ENCODE measurements around the gene WDR70. TPM values are rescaled to one million over a fixed set of nuclear protein-coding genes. Genes with fewer than 3 reads are reported as not detected.
"Not testable (repeated sequence)": the region's sequence is repeated elsewhere in the genome, so short reads cannot be mapped to it uniquely, and the experiment has no call there.

WDR70 gene
- total RNA-seq, 1 experiment from 2014 or later: 78.2 TPM

DNA sequence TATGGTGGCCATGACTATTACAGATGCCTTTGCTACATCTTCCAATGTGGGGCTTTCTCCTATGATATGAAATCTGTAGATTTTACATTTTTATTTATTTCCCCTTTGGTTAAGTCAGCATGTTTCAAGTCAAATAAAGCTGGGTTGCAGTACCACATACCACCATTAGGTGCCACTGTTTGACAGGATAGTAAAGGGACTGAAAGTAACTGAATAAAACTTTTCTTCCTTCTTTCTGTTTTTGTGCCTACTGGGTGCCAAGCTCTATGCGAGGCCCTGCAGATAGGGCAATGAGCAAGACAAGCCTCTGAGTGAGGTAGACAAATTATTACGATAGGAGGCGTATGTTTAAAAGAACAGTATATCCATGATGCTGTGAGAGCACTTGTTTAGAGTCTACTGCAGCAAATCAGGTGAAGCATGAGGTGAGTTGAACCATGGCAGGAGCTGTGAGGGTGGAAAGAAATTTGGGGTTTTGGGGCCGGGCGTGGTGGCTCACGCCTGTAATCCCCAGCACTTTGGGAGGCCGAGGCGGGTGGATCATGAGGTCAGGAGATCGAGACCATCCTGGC, 395.9 kb downstream of the WDR70 start:
- H4K20me1 ChIP-seq (ENCODE audit: insufficient read depth): no peaks in the 10 kb centered on the region
- TF ChIP-seq CTCF (conservative IDR thresholded peaks at IDR 0.05) (peak; percentile 92), EZH2 (IDR thresholded peaks at IDR 0.05; ENCODE audit: low read depth) (no peak)
- no peaks in the 10 kb centered on the region for H3K27me3 ChIP-seq (ENCODE audit: insufficient read depth, low read depth)
- no peaks in the 10 kb centered on the region for H3K36me3 ChIP-seq (ENCODE audit: low read depth)
- no peaks in the 10 kb centered on the region for H3K79me2 ChIP-seq (ENCODE audit: low read depth)
- POLR2A ChIA-PET (ENCODE audit: unreplicated experiment): no interaction called here
- no peak overlapping the region for H2AFZ ChIP-seq
- no peak overlapping the region for H3K4me3 ChIP-seq
- peaks cover 17% of the 10 kb centered on the region; the same call in 1 of the 2 replicates for H3F3A ChIP-seq (ENCODE audit: insufficient read depth, low read depth)
- intact Hi-C loops (cut with micrococcal nuclease; ENCODE audit: unreplicated experiment): loop anchor here (10.0 kb wide), 1 partner anchor 420 kb away; no protein-coding TSS in a partner anchor
- peaks cover 26% of the 10 kb centered on the region for H3K4me1 ChIP-seq (replicated peaks; ENCODE audit: insufficient read depth)
- CTCF ChIA-PET: no interaction called here
- H3K9me2 ChIP-seq (ENCODE audit: insufficient read depth): no peaks in the 10 kb centered on the region
- peaks cover 11% of the 10 kb centered on the region for H3K9me3 ChIP-seq (ENCODE audit: insufficient read depth, low read depth)
- no peak for DNase-seq
- no TSS peak for BruUV-seq (replicated peaks)
- H3K4me2 ChIP-seq: no peak overlapping the region
- no peak overlapping the region for H3K27ac ChIP-seq

DNA sequence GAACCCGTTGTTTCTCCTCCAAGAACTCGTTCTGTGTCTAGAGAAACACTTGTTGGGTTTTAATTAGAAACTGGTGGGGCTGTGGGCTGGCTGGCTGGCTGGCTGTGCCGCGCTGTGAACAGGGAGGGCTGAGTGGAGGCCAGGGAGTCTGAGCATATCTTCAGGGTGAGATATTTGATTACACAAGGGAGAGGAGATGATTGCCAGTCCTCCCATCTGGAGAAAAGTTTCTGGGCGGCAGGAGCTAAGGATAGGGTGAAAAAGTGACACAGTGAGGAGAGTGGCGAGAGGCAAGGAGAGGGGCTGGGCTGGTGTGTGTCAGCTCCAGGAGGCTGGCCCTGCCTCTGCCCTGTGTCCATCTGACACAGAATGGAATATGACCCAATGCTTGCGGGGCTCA, 397.7 kb downstream of the WDR70 start:
- no peak for DNase-seq
- Histone ChIP-seq H3K4me2 (no peak overlapping the region), H3K27me3 (ENCODE audit: insufficient read depth, low read depth) (no peaks in the 10 kb centered on the region), H4K20me1 (ENCODE audit: insufficient read depth) (no peaks in the 10 kb centered on the region), H3K9me3 (ENCODE audit: insufficient read depth, low read depth) (peaks cover 11% of the 10 kb centered on the region), H3K27ac (no peak overlapping the region), H3K4me1 (replicated peaks; ENCODE audit: insufficient read depth) (peaks cover 8% of the 10 kb centered on the region), H3K9me2 (ENCODE audit: insufficient read depth) (no peaks in the 10 kb centered on the region), H3K36me3 (ENCODE audit: low read depth) (no peaks in the 10 kb centered on the region), H2AFZ (no peak overlapping the region), H3F3A (ENCODE audit: insufficient read depth, low read depth) (peaks cover 2% of the 10 kb centered on the region; the same call in 1 of the 2 replicates), H3K79me2 (ENCODE audit: low read depth) (no peaks in the 10 kb centered on the region), H3K4me3 (no peak overlapping the region)
- CTCF ChIA-PET: no interaction called here
- BruUV-seq (replicated peaks): no TSS peak
- TF ChIP-seq EZH2 (IDR thresholded peaks at IDR 0.05; ENCODE audit: low read depth) (no peak), CTCF (conservative IDR thresholded peaks at IDR 0.05) (no peak)
- POLR2A ChIA-PET (ENCODE audit: unreplicated experiment): no interaction called here
- intact Hi-C loops (cut with micrococcal nuclease; ENCODE audit: unreplicated experiment): loop anchor here (10.0 kb wide), 1 partner anchor 418 kb away; no protein-coding TSS in a partner anchor

DNA sequence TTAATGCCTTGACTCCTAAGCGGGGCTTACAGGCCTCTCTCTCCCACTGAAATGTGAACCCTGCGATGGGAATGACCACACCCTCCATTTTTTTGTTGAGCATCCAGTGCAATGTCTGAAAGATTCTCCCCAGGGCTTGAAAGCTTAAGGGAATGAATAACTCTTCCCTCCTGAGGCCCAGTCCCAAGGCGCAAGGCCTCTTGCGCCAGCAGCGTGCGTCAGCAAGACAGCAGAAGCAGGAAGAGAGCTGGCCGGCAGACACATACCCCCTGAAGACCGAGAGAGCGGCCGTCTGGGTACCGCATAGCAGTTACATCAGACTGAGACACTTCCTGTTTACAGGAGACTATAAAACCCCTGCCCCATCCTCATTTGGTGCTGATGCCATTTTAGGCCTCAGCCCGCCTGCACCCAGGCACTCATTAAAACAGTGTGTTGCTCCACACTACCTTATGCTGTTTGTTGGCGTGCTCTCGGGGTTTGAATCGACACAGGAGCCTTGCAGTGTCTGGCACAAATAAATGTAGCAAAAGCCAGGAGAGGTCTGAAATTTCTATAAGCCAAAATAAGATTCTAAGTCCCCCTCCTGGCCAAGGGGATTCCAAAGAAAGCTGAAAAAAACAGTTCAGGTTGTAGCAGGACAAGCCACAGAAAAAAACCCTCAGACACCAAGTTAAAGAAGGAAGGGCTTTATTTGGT, 398.5 kb downstream of the WDR70 start:
- intact Hi-C loops (cut with micrococcal nuclease; ENCODE audit: unreplicated experiment): loop anchor here (10.0 kb wide), 1 partner anchor 417 kb away; no protein-coding TSS in a partner anchor
- POLR2A ChIA-PET (ENCODE audit: unreplicated experiment): no interaction called here
- no peak overlapping the region for H3K27ac ChIP-seq

GRCh38 chr5:37781409-37781808, 402.3 kb downstream of the WDR70 start:
- H3K4me1 ChIP-seq (replicated peaks; ENCODE audit: insufficient read depth); H3K79me2 ChIP-seq (ENCODE audit: low read depth); intact Hi-C loops (cut with micrococcal nuclease; ENCODE audit: unreplicated experiment); H3K36me3 ChIP-seq (ENCODE audit: low read depth); H3F3A ChIP-seq (ENCODE audit: insufficient read depth, low read depth); H3K9me2 ChIP-seq (ENCODE audit: insufficient read depth); H3K27ac ChIP-seq; BruUV-seq (replicated peaks); H3K9me3 ChIP-seq (ENCODE audit: insufficient read depth, low read depth); H3K27me3 ChIP-seq (ENCODE audit: insufficient read depth, low read depth); H3K4me2 ChIP-seq; DNase-seq; CTCF ChIA-PET; H2AFZ ChIP-seq; H4K20me1 ChIP-seq (ENCODE audit: insufficient read depth); POLR2A ChIA-PET (ENCODE audit: unreplicated experiment); H3K4me3 ChIP-seq: not testable (repeated sequence)

More for the DNA sequence above, 398.5 kb downstream of the WDR70 start:
- Histone ChIP-seq H3K4me1 (replicated peaks; ENCODE audit: insufficient read depth) (peaks cover under 1% of the 10 kb centered on the region; the same call in 1 of the 2 replicates), H3F3A (ENCODE audit: insufficient read depth, low read depth) (no peaks in the 10 kb centered on the region), H3K9me2 (ENCODE audit: insufficient read depth) (no peaks in the 10 kb centered on the region), H3K4me3 (no peak overlapping the region), H3K27me3 (ENCODE audit: insufficient read depth, low read depth) (no peaks in the 10 kb centered on the region), H3K9me3 (ENCODE audit: insufficient read depth, low read depth) (peaks cover 11% of the 10 kb centered on the region), H3K4me2 (no peak overlapping the region), H4K20me1 (ENCODE audit: insufficient read depth) (no peaks in the 10 kb centered on the region), H2AFZ (no peak overlapping the region), H3K36me3 (ENCODE audit: low read depth) (no peaks in the 10 kb centered on the region), H3K79me2 (ENCODE audit: low read depth) (no peaks in the 10 kb centered on the region)
- BruUV-seq (replicated peaks): no TSS peak
- CTCF ChIA-PET: no interaction called here
- no peak for DNase-seq
- TF ChIP-seq CTCF (conservative IDR thresholded peaks at IDR 0.05): no peak

Measured in PC-9 (cell line).